Measurements from ENCODE around the gene PPP1R18. TPM values are rescaled to one million over a fixed set of nuclear protein-coding genes. Genes with fewer than 3 reads are reported as not detected.
A peak's percentile ranks its signal among the peaks of the same experiment; 100 is the strongest.

PPP1R18 gene
- total and polyA plus RNA-seq, 9 of the 15 experiments (the other 6 are each of a cell fraction or from before 2014, with no cell fraction given), result 12.0 to 99.2 (median 42.6) TPM

GRCh38 chr6:30690403-30691207 is 4.2 kb upstream of the PPP1R18 start, which contains the start of gene NRM (continued):
- TF ChIP-seq ZNF589 (CRISPR knock-in tag; IDR thresholded peaks at IDR 0.05; ENCODE audit: low read depth) (no peak), GTF2A2 (tag; IDR thresholded peaks at IDR 0.05) (no peak), GTF3C2 (IDR thresholded peaks at IDR 0.05; ENCODE audit: borderline replicate concordance, extremely low read depth, insufficient read length) (no peak), CLOCK (CRISPR knock-in tag; IDR thresholded peaks at IDR 0.05; ENCODE audit: borderline replicate concordance) (0 out of 2 replicates have a peak, but pooled peaks have one; percentile 31), ELK1 (CRISPR knock-in tag; IDR thresholded peaks at IDR 0.05) (no peak), TSHZ1 (CRISPR knock-in tag; IDR thresholded peaks at IDR 0.05) (no peak), NCOA2 (IDR thresholded peaks at IDR 0.05; ENCODE audit: partially characterized antibody in 2 of 2) (no peak), CEBPZ (IDR thresholded peaks at IDR 0.05; ENCODE audit: borderline replicate concordance, low read depth, low read length) (no peak), ATF7 (IDR thresholded peaks at IDR 0.05) (peak; percentile 39), NFRKB (IDR thresholded peaks at IDR 0.05; ENCODE audit: low read depth) (0 out of 2 replicates have a peak, but pooled peaks have one; percentile 54), ZNF695 (CRISPR knock-in tag; IDR thresholded peaks at IDR 0.05) (no peak)
